Measurements from ENCODE around the gene BTBD9. TPM values are rescaled to one million over a fixed set of nuclear protein-coding genes. Genes with fewer than 3 reads are reported as not detected.

Gene BTBD9
- total RNA-seq, 2 donors from 2014 or later = 16.2 to 28.3 TPM

GRCh38 chr6:38272222-38272621, 367.5 kb downstream of the BTBD9 start:
- H3K9me3 Mint-ChIP-seq = no peaks in the 10 kb centered on the region
- H3K4me3 Mint-ChIP-seq = no peak overlapping the region
- no peak overlapping the region for H3K27ac Mint-ChIP-seq
- H3K4me1 Mint-ChIP-seq = peaks cover 10% of the 10 kb centered on the region
- no peaks in the 10 kb centered on the region for H3K27me3 Mint-ChIP-seq
- peaks cover 8% of the 10 kb centered on the region for H3K36me3 Mint-ChIP-seq (ENCODE audit: low read depth)
- no peak for ATAC-seq (replicated peaks)

GRCh38 chr6:38271081-38271480, 368.6 kb downstream of the BTBD9 start:
- ATAC-seq (replicated peaks) = no peak
- H3K27me3 Mint-ChIP-seq = no peaks in the 10 kb centered on the region
- no peaks in the 10 kb centered on the region for H3K36me3 Mint-ChIP-seq (ENCODE audit: low read depth)
- H3K4me1 Mint-ChIP-seq = peaks cover 10% of the 10 kb centered on the region
- no peaks in the 10 kb centered on the region for H3K9me3 Mint-ChIP-seq
- no peak overlapping the region for H3K4me3 Mint-ChIP-seq
- H3K27ac Mint-ChIP-seq = no peak overlapping the region

GRCh38 chr6:38270367-38270766, 369.4 kb downstream of the BTBD9 start:
- Mint-ChIP-seq H3K36me3 (ENCODE audit: low read depth) (no peaks in the 10 kb centered on the region), H3K27ac (no peak overlapping the region), H3K4me3 (no peak overlapping the region), H3K4me1 (peaks cover 10% of the 10 kb centered on the region), H3K9me3 (no peaks in the 10 kb centered on the region), H3K27me3 (no peaks in the 10 kb centered on the region)
- ATAC-seq (replicated peaks) = no peak

GRCh38 chr6:38269461-38270172, 370.1 kb downstream of the BTBD9 start:
- no peaks in the 10 kb centered on the region for H3K9me3 Mint-ChIP-seq
- H3K27ac Mint-ChIP-seq = no peak overlapping the region
- no peak for ATAC-seq (replicated peaks)
- no peak overlapping the region for H3K4me3 Mint-ChIP-seq
- H3K4me1 Mint-ChIP-seq = peaks cover 15% of the 10 kb centered on the region
- no peaks in the 10 kb centered on the region for H3K27me3 Mint-ChIP-seq
- no peaks in the 10 kb centered on the region for H3K36me3 Mint-ChIP-seq (ENCODE audit: low read depth)

GRCh38 chr6:38268342-38268741, 371.4 kb downstream of the BTBD9 start:
- Mint-ChIP-seq H3K27me3 (no peaks in the 10 kb centered on the region), H3K9me3 (no peaks in the 10 kb centered on the region), H3K4me3 (no peak overlapping the region), H3K4me1 (peaks cover 16% of the 10 kb centered on the region), H3K36me3 (ENCODE audit: low read depth) (no peaks in the 10 kb centered on the region), H3K27ac (no peak overlapping the region)
- ATAC-seq (replicated peaks) = no peak

- no peaks in the 10 kb centered on the region for H3K9me3 Mint-ChIP-seq
- no peak for ATAC-seq (replicated peaks)
- no peaks in the 10 kb centered on the region for H3K27me3 Mint-ChIP-seq
- no peak overlapping the region for H3K4me3 Mint-ChIP-seq
- H3K4me1 Mint-ChIP-seq = peaks cover 21% of the 10 kb centered on the region
- no peak overlapping the region for H3K27ac Mint-ChIP-seq
- no peaks in the 10 kb centered on the region for H3K36me3 Mint-ChIP-seq (ENCODE audit: low read depth)
These were observed 372.8 kb downstream of the BTBD9 start for GRCh38 chr6:38266921-38267354.

- H3K4me1 Mint-ChIP-seq = peaks cover 29% of the 10 kb centered on the region
- H3K36me3 Mint-ChIP-seq (ENCODE audit: low read depth) = peaks cover 2% of the 10 kb centered on the region
- no peaks in the 10 kb centered on the region for H3K9me3 Mint-ChIP-seq
- no peak overlapping the region for H3K4me3 Mint-ChIP-seq
- no peaks in the 10 kb centered on the region for H3K27me3 Mint-ChIP-seq
- ATAC-seq (replicated peaks) = no peak
- H3K27ac Mint-ChIP-seq = peak overlapping the region; percentile 36
These were observed 375.1 kb downstream of the BTBD9 start for GRCh38 chr6:38264605-38265004.

GRCh38 chr6:38262609-38263008, 377.1 kb downstream of the BTBD9 start:
- H3K9me3 Mint-ChIP-seq = no peaks in the 10 kb centered on the region

GRCh38 chr6:38262026-38262425, 377.7 kb downstream of the BTBD9 start:
- Mint-ChIP-seq H3K36me3 (ENCODE audit: low read depth) (peaks cover 26% of the 10 kb centered on the region), H3K27me3 (no peaks in the 10 kb centered on the region), H3K27ac (peak overlapping the region; percentile 17), H3K9me3 (no peaks in the 10 kb centered on the region), H3K4me1 (peaks cover 27% of the 10 kb centered on the region), H3K4me3 (peak overlapping the region; percentile 6)
- no peak for ATAC-seq (replicated peaks)

More at GRCh38 chr6:38262609-38263008, 377.1 kb downstream of the BTBD9 start:
- H3K4me1 Mint-ChIP-seq = peaks cover 27% of the 10 kb centered on the region
- peak; percentile 80 for ATAC-seq (replicated peaks)
- H3K27me3 Mint-ChIP-seq = no peaks in the 10 kb centered on the region
- H3K27ac Mint-ChIP-seq = peak overlapping the region; percentile 17
- H3K4me3 Mint-ChIP-seq = peak overlapping the region; percentile 6
- peaks cover 20% of the 10 kb centered on the region for H3K36me3 Mint-ChIP-seq (ENCODE audit: low read depth)

- no peaks in the 10 kb centered on the region for H3K27me3 Mint-ChIP-seq
- ATAC-seq (replicated peaks) = no peak
- peaks cover 30% of the 10 kb centered on the region for H3K36me3 Mint-ChIP-seq (ENCODE audit: low read depth)
- peak overlapping the region; percentile 17 for H3K27ac Mint-ChIP-seq
- H3K9me3 Mint-ChIP-seq = no peaks in the 10 kb centered on the region
- no peak overlapping the region for H3K4me3 Mint-ChIP-seq
- peaks cover 27% of the 10 kb centered on the region for H3K4me1 Mint-ChIP-seq
These were observed 378.1 kb downstream of the BTBD9 start for GRCh38 chr6:38261626-38262025.

GRCh38 chr6:38259736-38260135, 380.0 kb downstream of the BTBD9 start:
- H3K27ac Mint-ChIP-seq = peak overlapping the region; percentile 77
- H3K27me3 Mint-ChIP-seq = no peaks in the 10 kb centered on the region
- ATAC-seq (replicated peaks) = peak; percentile 81
- peaks cover 49% of the 10 kb centered on the region for H3K36me3 Mint-ChIP-seq (ENCODE audit: low read depth)
- H3K4me3 Mint-ChIP-seq = peak overlapping the region; percentile 21
- peaks cover 24% of the 10 kb centered on the region for H3K4me1 Mint-ChIP-seq
- no peaks in the 10 kb centered on the region for H3K9me3 Mint-ChIP-seq

GRCh38 chr6:38248500-38249234, 391.1 kb downstream of the BTBD9 start:
- no peak overlapping the region for H3K4me3 Mint-ChIP-seq
- peak; percentile 12 for ATAC-seq (replicated peaks)

GRCh38 chr6:38245295-38245694, 394.4 kb downstream of the BTBD9 start:
- H3K4me3 Mint-ChIP-seq = no peak overlapping the region
- H3K27me3 Mint-ChIP-seq = no peaks in the 10 kb centered on the region
- H3K27ac Mint-ChIP-seq = no peak overlapping the region

More at GRCh38 chr6:38248500-38249234, 391.1 kb downstream of the BTBD9 start:
- no peaks in the 10 kb centered on the region for H3K9me3 Mint-ChIP-seq
- peaks cover 21% of the 10 kb centered on the region for H3K36me3 Mint-ChIP-seq (ENCODE audit: low read depth)
- H3K27me3 Mint-ChIP-seq = no peaks in the 10 kb centered on the region
- no peaks in the 10 kb centered on the region for H3K4me1 Mint-ChIP-seq
- no peak overlapping the region for H3K27ac Mint-ChIP-seq

GRCh38 chr6:38244869-38245268, 394.9 kb downstream of the BTBD9 start:
- H3K4me1 Mint-ChIP-seq = no peaks in the 10 kb centered on the region
- peaks cover 19% of the 10 kb centered on the region for H3K36me3 Mint-ChIP-seq (ENCODE audit: low read depth)
- ATAC-seq (replicated peaks) = no peak
- no peak overlapping the region for H3K4me3 Mint-ChIP-seq
- H3K9me3 Mint-ChIP-seq = no peaks in the 10 kb centered on the region
- no peaks in the 10 kb centered on the region for H3K27me3 Mint-ChIP-seq
- H3K27ac Mint-ChIP-seq = no peak overlapping the region

More at GRCh38 chr6:38245295-38245694, 394.4 kb downstream of the BTBD9 start:
- Mint-ChIP-seq H3K4me1 (no peaks in the 10 kb centered on the region), H3K9me3 (no peaks in the 10 kb centered on the region), H3K36me3 (ENCODE audit: low read depth) (peaks cover 19% of the 10 kb centered on the region)
- no peak for ATAC-seq (replicated peaks)
